Neural progenitor cell (in vitro differentiated cells): ENCODE measurements around the gene MTHFD2L. TPM values are rescaled to one million over a fixed set of nuclear protein-coding genes. Genes with fewer than 3 reads are reported as not detected.

Experiments used
- DNase-seq: peaks from one replicate; pipeline ENCODE4 v3.0.0-alpha.2; 2016; ENCODE audit warnings: low spot score
- H2AFZ ChIP-seq: fragments of 200-600 bp; sonication (generic); replicated peaks from 2 replicates; pipeline ENCODE4 v1.6.1; 2016; ENCODE audit warnings: antibody characterized with exemption
- H3F3A ChIP-seq: fragments of 200-600 bp; sonication (generic); 2 replicates; pipeline ENCODE4 v1.6.1; 2016; ENCODE audit warnings: antibody characterized with exemption, low read depth
- H3K27ac ChIP-seq: fragments of 200-600 bp; sonication (generic); 2 replicates; pipeline ENCODE4 v1.5.1; 2016; ENCODE audit warnings: mild to moderate bottlenecking
- H3K27me3 ChIP-seq: fragments of 200-600 bp; sonication (generic); 2 replicates; pipeline ENCODE4 v1.6.1; 2016; ENCODE audit warnings: mild to moderate bottlenecking, moderate library complexity
- H3K36me3 ChIP-seq: fragments of 200-600 bp; sonication (generic); 2 replicates; pipeline ENCODE4 v1.5.1; 2016
- H3K4me1 ChIP-seq: fragments of 200-600 bp; sonication (generic); 2 replicates; pipeline ENCODE4 v1.6.1; 2016; ENCODE audit warnings: mixed run types
- H3K4me2 ChIP-seq: fragments of 200-600 bp; sonication (generic); 2 replicates; pipeline ENCODE4 v1.6.1; 2016
- H3K4me3 ChIP-seq: fragments of 200-600 bp; sonication (generic); 2 replicates; pipeline ENCODE4 v1.5.1; 2016
- H3K79me2 ChIP-seq: fragments of 200-600 bp; sonication (generic); 2 replicates; pipeline ENCODE4 v1.6.1; 2016; ENCODE audit warnings: low read depth
- H3K9ac ChIP-seq: fragments of 200-600 bp; sonication (generic); 2 replicates; pipeline ENCODE4 v1.6.1; 2016
- H3K9me3 ChIP-seq: fragments of 200-600 bp; sonication (generic); 2 replicates; pipeline ENCODE4 v1.5.1; 2016; ENCODE audit warnings: low read depth
- H4K20me1 ChIP-seq: fragments of 200-600 bp; sonication (generic); 2 replicates; pipeline ENCODE4 v1.6.1; 2016; ENCODE audit warnings: low read depth
- H3K27ac Mint-ChIP-seq: 3 replicates; pipeline ENCODE4 v1.8.0; 2021; ENCODE audit warnings: mixed read lengths
- H3K27me3 Mint-ChIP-seq: 2 replicates; pipeline ENCODE4 v1.8.0; 2022; ENCODE audit warnings: low read depth, mild to moderate bottlenecking, inconsistent platforms, moderate library complexity, mixed read lengths; ENCODE audit not compliant: insufficient read depth
- H3K36me3 Mint-ChIP-seq: 3 replicates; pipeline ENCODE4 v1.8.0; 2021; ENCODE audit warnings: mixed read lengths
- H3K4me1 Mint-ChIP-seq: 3 replicates; pipeline ENCODE4 v1.8.0; 2021; ENCODE audit warnings: mixed read lengths
- H3K4me3 Mint-ChIP-seq: 3 replicates; pipeline ENCODE4 v1.8.0; 2021; ENCODE audit warnings: mild to moderate bottlenecking, moderate library complexity, mixed read lengths
- H3K9me3 Mint-ChIP-seq: 3 replicates; pipeline ENCODE4 v1.8.0; 2020; ENCODE audit warnings: mixed read lengths
- CTCF ChIP-seq: fragments of 200-600 bp; sonication (generic); IDR thresholded peaks from 2 replicates; pipeline ENCODE4 v1.5.1; 2017; ENCODE audit warnings: antibody characterized with exemption, mild to moderate bottlenecking
- EZH2 ChIP-seq: fragments of 200-600 bp; sonication (generic); IDR thresholded peaks from 2 replicates; pipeline ENCODE4 v1.6.1; 2017; ENCODE audit warnings: antibody characterized with exemption, mild to moderate bottlenecking, moderate library complexity
- EZH2phosphoT487 ChIP-seq: fragments of 200-600 bp; sonication (generic); IDR thresholded peaks from 2 replicates; pipeline ENCODE4 v1.6.1; 2017; ENCODE audit warnings: antibody characterized with exemption
- total RNA-seq: library from RNA; depleted of rRNA; stranded (reverse); fragments of >200 nt; gene quantifications from 2 replicates; pipeline ENCODE4 v1.2.3, GENCODE V29; 2015; ENCODE audit warnings: low replicate concordance

MTHFD2L gene
- total RNA-seq, 1 donor from 2014 or later, result 22.1 TPM

GRCh38 chr4:74311696-74312313, 153.9 kb downstream of the MTHFD2L start:
- no peaks in the 10 kb centered on the region for H3K4me1 ChIP-seq
- no peaks in the 10 kb centered on the region for H3K36me3 ChIP-seq
- TF ChIP-seq CTCF (peak; percentile 71), EZH2phosphoT487 (no peak), EZH2 (no peak)
- H3K9me3 ChIP-seq, result no peaks in the 10 kb centered on the region
- Mint-ChIP-seq H3K9me3 (no peaks in the 10 kb centered on the region), H3K36me3 (no peaks in the 10 kb centered on the region), H3K27ac (no peak overlapping the region), H3K4me1 (no peaks in the 10 kb centered on the region), H3K4me3 (no peak overlapping the region), H3K27me3 (no peaks in the 10 kb centered on the region)
- no peak overlapping the region for H2AFZ ChIP-seq
- H3K4me3 ChIP-seq, result no peak overlapping the region
- H3K4me2 ChIP-seq, result no peak overlapping the region
- no peaks in the 10 kb centered on the region for H3K27me3 ChIP-seq
- no peaks in the 10 kb centered on the region for H3F3A ChIP-seq
- H3K9ac ChIP-seq, result no peak overlapping the region
- no peaks in the 10 kb centered on the region for H3K79me2 ChIP-seq
- peak; percentile 68 for DNase-seq
- H4K20me1 ChIP-seq, result no peaks in the 10 kb centered on the region
- no peak overlapping the region for H3K27ac ChIP-seq

- no peaks in the 10 kb centered on the region for H3K9me3 ChIP-seq
- Mint-ChIP-seq H3K27ac (no peak overlapping the region), H3K9me3 (no peaks in the 10 kb centered on the region), H3K36me3 (no peaks in the 10 kb centered on the region), H3K4me3 (no peak overlapping the region), H3K27me3 (no peaks in the 10 kb centered on the region), H3K4me1 (no peaks in the 10 kb centered on the region)
- H3K27ac ChIP-seq, result no peak overlapping the region
- no peak overlapping the region for H3K9ac ChIP-seq
- no peak for DNase-seq
- no peaks in the 10 kb centered on the region for H3K79me2 ChIP-seq
- TF ChIP-seq CTCF, result no peak
- no peak for TF ChIP-seq EZH2
- TF ChIP-seq EZH2phosphoT487, result no peak
- H3K4me2 ChIP-seq, result no peak overlapping the region
- H3K36me3 ChIP-seq, result no peaks in the 10 kb centered on the region
- no peaks in the 10 kb centered on the region for H3K27me3 ChIP-seq
- no peaks in the 10 kb centered on the region for H3K4me1 ChIP-seq
- H2AFZ ChIP-seq, result no peak overlapping the region
- no peaks in the 10 kb centered on the region for H4K20me1 ChIP-seq
- H3K4me3 ChIP-seq, result no peak overlapping the region
- no peaks in the 10 kb centered on the region for H3F3A ChIP-seq
These were observed 156.4 kb downstream of the MTHFD2L start for GRCh38 chr4:74314329-74314728.

GRCh38 chr4:74314944-74315343, 157.0 kb downstream of the MTHFD2L start:
- Histone ChIP-seq H3K4me3 (no peak overlapping the region), H3K27ac (no peak overlapping the region), H3K4me1 (no peaks in the 10 kb centered on the region), H4K20me1 (no peaks in the 10 kb centered on the region), H3K4me2 (no peak overlapping the region), H3K79me2 (no peaks in the 10 kb centered on the region), H3K9me3 (no peaks in the 10 kb centered on the region), H2AFZ (no peak overlapping the region), H3K36me3 (no peaks in the 10 kb centered on the region), H3K27me3 (no peaks in the 10 kb centered on the region), H3K9ac (no peak overlapping the region), H3F3A (no peaks in the 10 kb centered on the region)
- no peak for TF ChIP-seq EZH2phosphoT487
- no peak for TF ChIP-seq CTCF
- TF ChIP-seq EZH2, result no peak
- no peak for DNase-seq
- no peaks in the 10 kb centered on the region for H3K36me3 Mint-ChIP-seq
- no peaks in the 10 kb centered on the region for H3K4me1 Mint-ChIP-seq
- H3K27me3 Mint-ChIP-seq, result no peaks in the 10 kb centered on the region
- no peaks in the 10 kb centered on the region for H3K9me3 Mint-ChIP-seq
- no peak overlapping the region for H3K4me3 Mint-ChIP-seq
- no peak overlapping the region for H3K27ac Mint-ChIP-seq
